Body of pancreas (tissue), 4 donors: ENCODE results near the gene HSFX2. TPM values are rescaled to one million over a fixed set of nuclear protein-coding genes. Genes with fewer than 3 reads are reported as not detected.
A peak's percentile ranks its signal among the peaks of the same experiment; 100 is the strongest.
"Not testable (repeated sequence)": the region's sequence is repeated elsewhere in the genome, so short reads cannot be mapped to it uniquely, and the experiment has no call there.

Source experiments
- ATAC-seq: fragments of 150-250 bp; one replicate; pipeline ENCODE4 v1.9.1; 2016
- DNase-seq, 4 donors: peaks; one replicate each; pipeline ENCODE4 v3.0.0-alpha.2; 2019
- H3K27ac ChIP-seq, 4 donors: fragments of 200-600 bp; sonication (generic); 1 replicate in 3 of 4; 2 replicates in 1 of 4; pipeline versions ENCODE4 v1.5.1 to v1.6.1; 2016 to 2019; ENCODE audit warnings: mild to moderate bottlenecking in 1 of 4, mixed read lengths in 1 of 4, moderate library complexity in 1 of 4
- H3K27me3 ChIP-seq, 2 donors: fragments of 200-600 bp; sonication (generic); one replicate each; pipeline ENCODE4 v1.6.0; 2016; ENCODE audit warnings: mild to moderate bottlenecking in 1 of 2
- H3K36me3 ChIP-seq, 2 donors: fragments of 200-600 bp; sonication (generic); replicated peaks in 1 of 2; 2 replicates each; pipeline ENCODE4 v1.5.1; 2016; ENCODE audit warnings: low read depth in 2 of 2; ENCODE audit not compliant: insufficient read depth in 1 of 2
- H3K4me1 ChIP-seq: fragments of 200-600 bp; sonication (generic); one replicate; pipeline ENCODE4 v1.6.0; 2016
- H3K4me3 ChIP-seq, 2 donors: fragments of 200-600 bp; sonication (generic); 1 replicate in 1 of 2; 2 replicates in 1 of 2; pipeline ENCODE4 v1.5.1; 2016 to 2019
- H3K9me3 ChIP-seq, 3 donors: fragments of 200-600 bp; sonication (generic); 1 replicate in 2 of 3; 2 replicates in 1 of 3; pipeline ENCODE4 v1.5.1; 2016
- WGBS, 2 donors: methylation state at CpG; one replicate each; pipeline ENCODE4 v1.1.5; 2017; 5-methylcytosine and 5-hydroxymethylcytosine counted together
- intact Hi-C: fragments of 100-400 bp; cut with DNase I; formaldehyde crosslinking; loops from one replicate; pipeline ENCODE4 v1.15.1; 2023
- total RNA-seq, 2 donors: library from RNA; depleted of rRNA; stranded (reverse); fragments of >200 nt; gene quantifications; one replicate each; pipeline ENCODE4 v1.1.0, GENCODE V29; 2016

The HSFX2 gene
- total RNA-seq, 2 donors from 2014 or later, result not detected

- H3K4me1 ChIP-seq, H3K27ac ChIP-seq, H3K36me3 ChIP-seq, intact Hi-C loops, ATAC-seq, H3K9me3 ChIP-seq, H3K4me3 ChIP-seq, H3K27me3 ChIP-seq: not testable (repeated sequence)
- 74% methylated on average over 6 of the region's 29 CpGs; no CpG with 5 or more reads in 1 of the 2 donors for WGBS, 2 donors
- DNase-seq, result peak in 1 of 4 donors; percentile 32
Measured at GRCh38 chrX:149545545-149546543, 49.3 kb downstream of the HSFX2 start.

Other genes with a start within 250 kb of the HSFX2 start
- 10 to 100 TPM; 39.7 to 49.4 TPM for gene IDS, start 90.0 kb downstream of the HSFX2 start, total RNA-seq
- gene EOLA1, start 54.3 kb downstream of the HSFX2 start, total RNA-seq, result 1 to 10 TPM; 7.8 to 8.2 TPM
- gene HSFX3, start 45.4 kb downstream of the HSFX2 start, total RNA-seq, result not detected
- gene MAGEA9B, start 7.9 kb downstream of the HSFX2 start, total RNA-seq, result not detected
- 1 to 10 TPM; 7.3 to 8.0 TPM for gene TMEM185A, start 36.5 kb upstream of the HSFX2 start, total RNA-seq
- gene MAGEA11, start 116.7 kb upstream of the HSFX2 start, total RNA-seq, result not detected
- gene HSFX1, start 178.8 kb upstream of the HSFX2 start, total RNA-seq, result 1 to 10 TPM in 1 of 2 donors, under 1 TPM in 1; 0.26 to 4.3 TPM
- gene MAGEA9, start 186.6 kb upstream of the HSFX2 start, total RNA-seq, result not detected